Right lobe of liver (tissue), 4 donors: ENCODE data around the gene ABL1.

Experiments used
- CTCF ChIP-seq, 4 donors: fragments of 200-600 bp in 3 of 4; fragments of 450-650 bp in 1 of 4; IDR thresholded peaks; one replicate each; pipeline versions ENCODE4 v1.5.1 to v1.8.0; 2016 to 2022; ENCODE audit warnings: antibody characterized with exemption in 4 of 4, mild to moderate bottlenecking in 2 of 4
- POLR2A ChIP-seq: fragments of 450-650 bp; IDR thresholded peaks from one replicate; pipeline ENCODE4 v1.6.1; 2017; ENCODE audit warnings: antibody characterized with exemption, mild to moderate bottlenecking
- donor health status: DM: no; HTN: no; CAD: no.
- donor health status: DM: no; HTN: no; CAD: no.
- donor health status: DM: no; HTN: yes; CAD: no.

GRCh38 chr9:130930804-130931349 is 95.8 kb downstream of the ABL1 start:
- TF ChIP-seq POLR2A (no peak), CTCF (IDR thresholded peaks at IDR 0.05) (no peak)
